ENCODE measurements around the gene LRRTM3.

DNA sequence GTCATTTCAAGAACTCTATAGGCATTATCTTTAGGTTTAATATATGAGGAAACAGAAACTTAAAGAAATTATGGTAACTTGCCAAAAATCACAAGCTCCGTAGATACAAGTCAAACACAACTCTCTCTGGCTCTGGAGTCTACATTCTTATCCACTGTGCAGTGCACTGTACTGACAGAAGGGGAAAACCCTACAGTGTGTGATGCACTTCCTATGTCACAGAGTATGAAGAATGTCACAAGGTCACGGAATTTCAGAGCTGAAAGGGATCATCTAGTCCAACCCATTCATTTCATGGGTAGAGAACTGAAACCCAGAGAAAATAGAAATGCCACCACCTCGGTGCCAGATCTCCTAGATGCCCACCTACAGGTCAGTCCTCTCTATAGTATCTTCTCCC, 86.1 kb downstream of the LRRTM3 start:
- TF ChIP-seq, protein P1, sequence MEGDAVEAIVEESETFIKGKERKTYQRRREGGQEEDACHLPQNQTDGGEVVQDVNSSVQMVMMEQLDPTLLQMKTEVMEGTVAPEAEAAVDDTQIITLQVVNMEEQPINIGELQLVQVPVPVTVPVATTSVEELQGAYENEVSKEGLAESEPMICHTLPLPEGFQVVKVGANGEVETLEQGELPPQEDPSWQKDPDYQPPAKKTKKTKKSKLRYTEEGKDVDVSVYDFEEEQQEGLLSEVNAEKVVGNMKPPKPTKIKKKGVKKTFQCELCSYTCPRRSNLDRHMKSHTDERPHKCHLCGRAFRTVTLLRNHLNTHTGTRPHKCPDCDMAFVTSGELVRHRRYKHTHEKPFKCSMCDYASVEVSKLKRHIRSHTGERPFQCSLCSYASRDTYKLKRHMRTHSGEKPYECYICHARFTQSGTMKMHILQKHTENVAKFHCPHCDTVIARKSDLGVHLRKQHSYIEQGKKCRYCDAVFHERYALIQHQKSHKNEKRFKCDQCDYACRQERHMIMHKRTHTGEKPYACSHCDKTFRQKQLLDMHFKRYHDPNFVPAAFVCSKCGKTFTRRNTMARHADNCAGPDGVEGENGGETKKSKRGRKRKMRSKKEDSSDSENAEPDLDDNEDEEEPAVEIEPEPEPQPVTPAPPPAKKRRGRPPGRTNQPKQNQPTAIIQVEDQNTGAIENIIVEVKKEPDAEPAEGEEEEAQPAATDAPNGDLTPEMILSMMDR (IDR thresholded peaks at IDR 0.05): no peak
- no peak for TF ChIP-seq ZFX (IDR thresholded peaks at IDR 0.05; ENCODE audit: borderline replicate concordance)

Data from 22Rv1 (cell line).